SJSA1 (cell line): ENCODE results near the gene TTLL7. TPM values are rescaled to one million over a fixed set of nuclear protein-coding genes. Genes with fewer than 3 reads are reported as not detected.
"Not testable (repeated sequence)": the region's sequence is repeated elsewhere in the genome, so short reads cannot be mapped to it uniquely, and the experiment has no call there.

ENCODE experiments used
- DNase-seq, 2 experiments: peaks; one replicate each; pipeline ENCODE4 v3.0.0-alpha.2; 2015 to 2020; ENCODE audit warnings: low spot score in 2 of 2, low read depth in 1 of 2
- H3K27ac ChIP-seq: fragments of 250-450 bp; sonication (Bioruptor Pico); 2 replicates; pipeline ENCODE4 v1.5.1; 2020; ENCODE audit warnings: mild to moderate bottlenecking, moderate library complexity
- H3K27me3 ChIP-seq: fragments of 250-450 bp; sonication (Bioruptor Pico); replicated peaks from 2 replicates; pipeline ENCODE4 v1.5.1; 2020; ENCODE audit warnings: mild to moderate bottlenecking, moderate library complexity
- H3K36me3 ChIP-seq: fragments of 250-450 bp; sonication (Bioruptor Pico); 2 replicates; pipeline ENCODE4 v1.5.1; 2020; ENCODE audit warnings: mild to moderate bottlenecking
- H3K4me1 ChIP-seq: fragments of 250-450 bp; sonication (Bioruptor Pico); replicated peaks from 2 replicates; pipeline ENCODE4 v1.6.1; 2021; ENCODE audit warnings: mild to moderate bottlenecking
- H3K4me3 ChIP-seq: fragments of 250-450 bp; sonication (Bioruptor Pico); 2 replicates; pipeline ENCODE4 v1.5.1; 2020; ENCODE audit warnings: mild to moderate bottlenecking
- H3K9me3 ChIP-seq: fragments of 250-450 bp; sonication (Bioruptor Pico); replicated peaks from 2 replicates; pipeline ENCODE4 v1.5.1; 2020; ENCODE audit warnings: mild to moderate bottlenecking
- total RNA-seq: library from RNA; depleted of rRNA; stranded (reverse); fragments of >200 nt; shearing (Covaris generic); gene quantifications from 2 replicates; pipeline ENCODE4 v1.2.3, GENCODE V29; 2014

The TTLL7 gene
- total RNA-seq, 1 experiment from 2014 or later, result 9.3 TPM

GRCh38 chr1:84001501-84001900, 2.6 kb upstream of the TTLL7 start:
- Histone ChIP-seq H3K4me3 (no peak overlapping the region), H3K27me3 (no peaks in the 10 kb centered on the region; the same call in 1 of the 2 replicates), H3K27ac (no peak overlapping the region), H3K4me1 (peaks cover 13% of the 10 kb centered on the region), H3K36me3 (peaks cover 5% of the 10 kb centered on the region), H3K9me3 (no peaks in the 10 kb centered on the region)
- no peak for DNase-seq

DNA sequence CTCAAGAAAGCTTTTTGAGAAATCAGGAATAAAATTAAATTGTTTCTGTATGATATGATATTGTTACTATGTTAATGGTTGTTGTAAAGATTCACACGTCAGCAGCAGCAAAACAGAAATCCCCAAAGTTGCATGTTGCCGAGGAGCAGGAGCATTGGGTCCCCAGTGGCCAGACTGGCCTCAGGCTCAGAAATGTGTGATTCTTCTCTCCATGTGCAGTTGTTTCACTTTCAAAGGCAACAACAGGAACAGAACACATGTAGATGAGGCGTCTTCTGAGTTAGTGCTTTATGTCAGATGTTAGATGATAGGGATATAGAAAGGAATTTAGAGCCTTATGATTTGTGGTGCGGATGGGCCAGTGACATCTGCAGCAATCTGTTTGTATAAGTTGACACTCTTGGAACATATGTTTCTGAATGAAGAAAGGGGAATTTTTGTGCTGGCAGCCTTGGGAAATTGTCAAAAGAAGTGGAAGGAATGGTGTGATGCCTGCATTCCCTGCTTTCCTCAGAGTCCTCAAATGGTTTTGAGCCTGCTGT, 2.1 kb upstream of the TTLL7 start:
- H3K4me1 ChIP-seq, result peaks cover 13% of the 10 kb centered on the region

GRCh38 chr1:84000196-84000885, 1.4 kb upstream of the TTLL7 start:
- Histone ChIP-seq H3K9me3 (no peaks in the 10 kb centered on the region), H3K27me3 (no peaks in the 10 kb centered on the region; the same call in 1 of the 2 replicates), H3K27ac (no peak overlapping the region), H3K36me3 (peaks cover 5% of the 10 kb centered on the region), H3K4me1 (peaks cover 13% of the 10 kb centered on the region), H3K4me3 (no peak overlapping the region)
- no peak for DNase-seq

More for the DNA sequence above, 2.1 kb upstream of the TTLL7 start:
- Histone ChIP-seq H3K27me3 (no peaks in the 10 kb centered on the region; the same call in 1 of the 2 replicates), H3K36me3 (peaks cover 5% of the 10 kb centered on the region), H3K9me3 (no peaks in the 10 kb centered on the region), H3K4me3 (no peak overlapping the region), H3K27ac (no peak overlapping the region)
- DNase-seq, result no peak

- H3K9me3 ChIP-seq, result no peaks in the 10 kb centered on the region
- no peaks in the 10 kb centered on the region; the same call in 1 of the 2 replicates for H3K27me3 ChIP-seq
- peak overlapping the region; percentile 97 for H3K27ac ChIP-seq
- H3K36me3 ChIP-seq, result peaks cover 5% of the 10 kb centered on the region
- peak overlapping the region; percentile 92 for H3K4me3 ChIP-seq
- peaks cover 13% of the 10 kb centered on the region for H3K4me1 ChIP-seq
- DNase-seq, result peak; percentile 72 to 91
These were observed 436 bp upstream of the TTLL7 start for GRCh38 chr1:83999316-83999819.

DNA sequence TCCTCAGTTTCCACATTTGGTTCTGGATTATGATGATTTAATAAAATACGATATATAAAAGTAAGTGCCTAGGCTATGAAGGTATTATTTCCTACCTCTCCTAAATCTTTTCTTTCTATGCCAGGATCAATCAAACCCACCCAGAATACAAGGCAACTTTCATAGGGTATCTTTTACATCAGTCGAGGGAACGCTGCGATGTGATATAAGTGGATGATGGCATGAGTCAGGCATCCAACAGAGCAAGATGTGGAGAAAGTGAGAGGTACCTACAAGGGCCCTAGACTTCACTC, 781 bp downstream of the TTLL7 start:
- DNase-seq, result peak in 1 of 2 experiments; percentile 7
- peak overlapping the region; percentile 92 for H3K4me3 ChIP-seq
- H3K9me3 ChIP-seq, result no peaks in the 10 kb centered on the region
- H3K4me1 ChIP-seq, result peaks cover 13% of the 10 kb centered on the region
- peaks cover 5% of the 10 kb centered on the region for H3K36me3 ChIP-seq
- H3K27me3 ChIP-seq, result no peaks in the 10 kb centered on the region; the same call in 1 of the 2 replicates
- H3K27ac ChIP-seq, result no peak overlapping the region

- H3K27ac ChIP-seq, result no peak overlapping the region
- peaks cover 5% of the 10 kb centered on the region for H3K36me3 ChIP-seq
- H3K4me3 ChIP-seq, result no peak overlapping the region
- H3K9me3 ChIP-seq, result no peaks in the 10 kb centered on the region
- DNase-seq, result no peak
- no peaks in the 10 kb centered on the region; the same call in 1 of the 2 replicates for H3K27me3 ChIP-seq
- H3K4me1 ChIP-seq, result peaks cover 13% of the 10 kb centered on the region
These were observed 1.3 kb downstream of the TTLL7 start for GRCh38 chr1:83997631-83998030.

GRCh38 chr1:83996621-83997020, 2.3 kb downstream of the TTLL7 start:
- Histone ChIP-seq H3K4me3 (no peak overlapping the region), H3K4me1 (peaks cover 13% of the 10 kb centered on the region), H3K27me3 (no peaks in the 10 kb centered on the region; the same call in 1 of the 2 replicates), H3K9me3 (no peaks in the 10 kb centered on the region), H3K27ac (no peak overlapping the region), H3K36me3 (peaks cover 5% of the 10 kb centered on the region)
- peak in 1 of 2 experiments; percentile 4 for DNase-seq

- Histone ChIP-seq H3K9me3 (no peaks in the 10 kb centered on the region), H3K4me3 (no peak overlapping the region), H3K27me3 (no peaks in the 10 kb centered on the region; the same call in 1 of the 2 replicates), H3K4me1 (peaks cover 13% of the 10 kb centered on the region), H3K27ac (no peak overlapping the region), H3K36me3 (peaks cover 5% of the 10 kb centered on the region)
- DNase-seq, result peak in 1 of 2 experiments; percentile 3
These were observed 2.7 kb downstream of the TTLL7 start for GRCh38 chr1:83996191-83996590.

DNA sequence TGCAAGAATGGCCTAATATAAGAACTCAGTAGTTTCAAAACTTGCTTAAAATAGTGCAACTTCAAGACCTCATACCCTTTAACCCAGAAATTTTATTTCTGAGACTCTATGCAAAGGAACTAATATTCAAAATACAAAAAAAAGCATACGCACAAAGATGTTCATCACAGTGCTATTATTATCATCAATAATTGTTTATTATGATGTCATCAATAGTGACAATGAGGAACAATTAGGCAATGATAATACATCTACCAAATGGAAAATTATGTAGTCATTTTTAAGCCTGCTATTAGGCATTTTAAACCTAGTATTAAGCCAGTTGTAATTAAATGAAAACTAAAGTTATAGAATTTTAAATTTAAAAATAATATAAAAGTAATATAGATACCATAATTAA, 3.3 kb downstream of the TTLL7 start:
- no peak overlapping the region for H3K4me3 ChIP-seq
- H3K36me3 ChIP-seq, result peaks cover 5% of the 10 kb centered on the region

GRCh38 chr1:83994111-83994510, 4.8 kb downstream of the TTLL7 start:
- Histone ChIP-seq H3K27me3 (no peaks in the 10 kb centered on the region; the same call in 1 of the 2 replicates), H3K27ac (no peak overlapping the region), H3K4me1 (peaks cover 7% of the 10 kb centered on the region), H3K36me3 (peaks cover 4% of the 10 kb centered on the region), H3K9me3 (no peaks in the 10 kb centered on the region), H3K4me3 (no peak overlapping the region)
- DNase-seq, result no peak

More for the DNA sequence above, 3.3 kb downstream of the TTLL7 start:
- peaks cover 13% of the 10 kb centered on the region for H3K4me1 ChIP-seq
- DNase-seq, result no peak
- H3K27me3 ChIP-seq, result no peaks in the 10 kb centered on the region; the same call in 1 of the 2 replicates
- H3K9me3 ChIP-seq, result no peaks in the 10 kb centered on the region
- H3K27ac ChIP-seq, result no peak overlapping the region

DNA sequence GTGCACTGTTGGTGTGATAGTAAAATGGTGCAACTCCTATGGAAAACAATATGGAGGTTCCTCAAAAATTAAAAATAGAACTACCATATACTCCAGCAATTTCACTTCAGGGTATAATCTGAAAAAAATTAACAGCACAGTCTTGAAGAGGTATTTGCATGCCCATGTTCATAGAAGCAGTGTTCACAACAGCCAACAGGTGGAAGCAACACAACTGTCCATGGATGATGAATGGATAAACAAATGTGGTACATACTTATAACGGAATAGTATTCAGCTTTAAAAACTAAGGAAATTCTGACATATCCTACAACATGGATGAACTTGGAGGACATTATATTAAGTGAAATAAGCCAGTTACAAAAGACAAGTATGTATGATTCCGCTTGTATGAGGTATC, 8.2 kb downstream of the TTLL7 start:
- H3K27ac ChIP-seq, result no peak overlapping the region
- no peaks in the 10 kb centered on the region for H3K36me3 ChIP-seq
- no peaks in the 10 kb centered on the region for H3K27me3 ChIP-seq
- no peak overlapping the region for H3K4me3 ChIP-seq
- no peaks in the 10 kb centered on the region for H3K4me1 ChIP-seq
- no peaks in the 10 kb centered on the region for H3K9me3 ChIP-seq
- no peak for DNase-seq

DNA sequence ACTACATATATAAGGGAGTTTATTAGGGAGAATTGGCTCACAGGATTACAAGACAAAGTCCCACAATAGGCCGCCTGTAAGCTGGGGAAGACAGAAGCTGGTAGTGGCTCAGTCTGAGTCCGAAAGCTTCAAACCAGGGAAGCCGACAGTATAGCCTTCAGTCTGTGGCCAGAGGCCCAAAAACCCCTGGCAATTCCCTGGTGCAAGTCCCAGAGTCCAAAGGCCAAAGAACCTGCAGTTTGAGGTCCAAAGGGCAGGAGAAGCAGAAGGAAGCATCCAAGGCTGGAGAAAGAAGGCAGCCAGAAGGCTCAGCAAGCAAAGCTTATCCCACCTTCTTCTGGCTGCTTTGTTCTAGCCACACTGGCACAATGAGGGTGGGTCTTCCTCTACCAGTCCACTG, 13.9 kb downstream of the TTLL7 start:
- no peak overlapping the region for H3K4me3 ChIP-seq
- no peaks in the 10 kb centered on the region for H3K4me1 ChIP-seq
- H3K36me3 ChIP-seq, result no peaks in the 10 kb centered on the region
- H3K9me3 ChIP-seq, result no peaks in the 10 kb centered on the region
- DNase-seq, result no peak
- no peaks in the 10 kb centered on the region for H3K27me3 ChIP-seq
- no peak overlapping the region for H3K27ac ChIP-seq

DNA sequence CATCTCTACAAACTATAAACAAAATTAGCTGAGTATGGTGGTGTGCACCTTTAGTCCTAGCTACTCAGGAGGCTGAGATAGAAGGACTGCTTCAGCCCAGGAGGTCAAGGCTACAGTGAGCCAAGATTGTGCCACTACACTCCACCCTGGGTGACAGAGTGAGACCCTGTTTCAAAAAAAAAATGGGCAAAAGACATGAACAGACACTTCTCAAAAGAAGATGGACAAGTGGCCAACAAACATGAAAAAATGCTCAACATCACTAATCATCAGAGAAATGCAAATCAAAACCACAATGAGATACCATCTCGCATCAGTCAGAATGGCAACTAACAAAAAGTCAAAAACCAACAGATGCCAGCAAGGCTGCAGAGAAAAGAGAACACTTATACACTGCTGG, 15.0 kb downstream of the TTLL7 start:
- not testable (repeated sequence) for H3K4me1 ChIP-seq, H3K27ac ChIP-seq, DNase-seq, H3K27me3 ChIP-seq, H3K9me3 ChIP-seq, H3K36me3 ChIP-seq, H3K4me3 ChIP-seq

DNA sequence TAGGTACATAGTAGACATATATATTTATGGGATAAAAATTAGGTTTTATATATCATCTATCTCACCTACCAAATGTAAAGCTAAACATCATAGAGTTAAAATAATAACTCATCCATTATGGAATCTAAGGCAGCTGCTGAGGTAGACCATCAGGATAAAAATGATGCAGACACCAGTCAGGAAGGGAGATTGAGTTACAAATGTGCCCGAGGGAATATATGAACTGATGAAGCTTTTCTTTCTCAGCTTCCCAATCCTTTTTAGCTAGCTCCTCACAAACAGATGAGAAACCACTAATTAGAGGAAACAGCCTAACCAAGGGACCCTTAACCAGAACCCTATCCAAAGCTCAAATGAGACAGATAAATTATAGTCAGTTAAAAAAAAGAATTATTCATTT, 20.9 kb downstream of the TTLL7 start:
- no peak for DNase-seq
- H3K4me3 ChIP-seq, result no peak overlapping the region

More for the DNA sequence above, 20.9 kb downstream of the TTLL7 start:
- Histone ChIP-seq H3K4me1 (no peaks in the 10 kb centered on the region), H3K36me3 (no peaks in the 10 kb centered on the region), H3K27me3 (no peaks in the 10 kb centered on the region), H3K27ac (no peak overlapping the region), H3K9me3 (no peaks in the 10 kb centered on the region)
